ENCODE data around the gene CAMK2B.
A peak's percentile ranks its signal among the peaks of the same experiment; 100 is the strongest.

Gene CAMK2B

GRCh38 chr7:44325201-44325671 lies at the start of gene CAMK2B:
CAMK2B (minus strand) TSS chr7:44325594; CDS start chr7:44325421, 173 bp downstream.
- no peak for DNase-seq

DNA sequence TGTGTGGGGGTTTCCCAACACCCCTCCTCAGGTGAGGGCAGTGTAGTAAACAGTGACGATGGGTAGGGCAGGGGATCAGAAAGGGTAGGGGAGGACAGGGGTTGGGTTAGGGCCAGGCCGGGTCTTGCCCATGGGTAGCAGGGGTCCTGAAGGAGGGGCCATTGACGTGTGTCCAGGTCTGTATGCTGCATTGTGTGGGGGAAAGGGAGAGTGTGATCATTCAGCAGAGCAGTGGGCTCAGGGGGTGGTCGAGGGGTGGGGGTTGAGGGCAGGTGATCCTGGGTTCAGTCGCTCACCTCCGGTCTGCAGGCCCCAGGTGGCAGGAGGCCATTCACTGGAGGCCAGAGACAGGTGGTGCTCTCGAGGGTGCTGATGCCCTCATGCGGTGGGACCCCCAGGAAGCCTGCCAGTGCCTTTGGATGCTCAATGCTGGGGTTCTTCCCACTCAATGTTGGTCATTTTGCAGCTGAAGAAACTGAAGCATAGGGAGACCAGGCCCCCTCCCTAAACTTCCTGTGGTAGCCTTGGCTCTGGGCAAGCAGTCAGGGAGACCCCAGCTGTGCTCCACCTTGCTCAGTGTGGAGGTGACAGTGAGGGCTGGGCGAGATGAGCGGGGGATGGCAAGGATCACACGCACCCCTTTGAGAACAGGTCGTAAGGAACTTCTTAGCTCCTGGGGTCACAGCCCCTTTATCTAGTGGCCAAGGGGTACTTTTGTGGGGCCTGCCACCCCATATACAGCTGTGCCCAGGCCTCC lies 48.8 kb upstream of the CAMK2B start:
- DNase-seq = no peak

- DNase-seq = no peak
These were observed 48.0 kb upstream of the CAMK2B start for GRCh38 chr7:44373418-44373740.

GRCh38 chr7:44372560-44373417 lies 47.4 kb upstream of the CAMK2B start:
- DNase-seq = no peak

DNA sequence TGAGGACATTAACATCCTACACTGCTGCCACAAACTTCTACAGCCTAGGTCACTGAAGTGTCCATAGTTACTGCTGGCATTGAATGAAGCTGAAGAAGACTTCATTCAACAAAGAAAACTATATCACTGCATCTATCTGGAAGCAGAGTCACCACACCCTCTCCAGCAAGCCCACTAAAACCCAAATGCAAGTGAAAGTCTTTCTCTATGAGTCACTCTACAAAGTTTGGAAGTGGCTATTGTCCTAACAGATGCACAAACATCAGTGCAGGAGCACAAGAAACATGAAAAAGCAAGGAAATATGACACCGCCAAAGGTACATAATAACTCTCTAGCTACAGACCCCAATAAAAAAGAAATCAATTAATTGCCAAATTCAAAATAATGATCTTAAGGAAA lies 43.5 kb upstream of the CAMK2B start:
- DNase-seq = no peak

DNA sequence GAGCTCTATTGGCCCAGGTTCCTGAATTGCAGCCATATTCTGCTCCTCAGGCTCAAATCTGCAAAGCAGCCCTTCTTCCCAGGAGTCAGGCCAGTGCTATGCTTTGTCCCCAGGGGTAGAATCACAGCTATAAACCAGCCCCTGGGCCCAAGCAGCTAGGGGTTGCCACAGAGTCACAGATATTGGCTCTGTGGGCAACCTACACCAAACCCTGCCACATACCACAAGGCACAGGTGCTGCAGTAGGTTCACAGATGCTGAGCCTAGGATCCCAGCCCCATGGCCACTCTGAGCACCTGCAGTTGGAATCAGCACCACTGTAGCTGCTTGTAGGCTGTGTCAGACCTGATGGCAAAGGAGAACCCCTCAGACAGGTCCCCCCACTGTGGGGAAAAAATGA lies 43.1 kb upstream of the CAMK2B start:
- DNase-seq = no peak

DNA sequence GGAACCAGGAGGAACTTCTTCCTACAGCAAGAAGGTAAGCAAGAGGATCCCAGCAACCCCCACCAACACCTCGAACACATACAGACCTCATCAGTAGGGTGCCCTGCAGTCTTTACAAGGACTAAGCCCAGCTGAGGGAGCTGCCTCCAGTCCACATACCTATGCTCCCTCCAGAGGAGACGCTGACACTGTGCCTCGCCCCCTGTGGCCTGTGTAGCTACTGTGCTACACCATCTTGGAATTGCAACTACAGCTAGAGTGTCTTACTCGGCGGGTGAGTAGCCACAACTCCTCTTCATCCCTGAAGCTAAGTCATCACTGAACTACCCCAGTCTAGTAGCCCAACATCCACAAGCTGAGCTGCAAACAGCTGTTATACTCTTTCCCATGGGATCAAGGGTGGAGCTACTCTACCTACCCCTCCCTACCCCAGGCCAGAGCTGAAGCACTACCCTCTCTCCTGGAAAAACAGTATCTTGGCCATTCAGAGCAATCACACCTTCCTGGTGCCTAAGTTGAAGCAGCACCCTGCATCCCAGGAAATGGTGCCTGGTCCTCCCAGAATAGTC lies 42.2 kb upstream of the CAMK2B start:
- DNase-seq = no peak

GRCh38 chr7:44366986-44367385 lies 41.6 kb upstream of the CAMK2B start:
- DNase-seq = no peak

DNA sequence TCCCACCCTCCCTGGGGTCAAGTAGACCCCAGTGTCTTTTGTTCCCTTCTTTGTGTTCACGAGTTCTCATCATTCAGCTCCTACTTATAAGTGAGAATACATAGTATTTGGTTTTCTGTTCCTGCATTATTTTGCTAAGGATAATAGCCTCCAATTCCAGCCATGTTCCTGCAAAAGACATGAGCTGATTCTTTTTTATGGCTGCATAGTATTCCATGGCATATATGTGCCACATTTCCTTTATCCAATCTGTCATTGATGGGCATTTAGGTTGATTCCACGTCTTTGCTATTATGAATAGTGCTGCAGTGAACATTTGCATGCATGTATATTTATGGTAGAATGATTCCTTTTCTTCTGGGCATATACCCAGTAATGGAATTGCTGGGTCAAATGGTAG lies 28.3 kb upstream of the CAMK2B start:
- no peak for DNase-seq

- no peak for DNase-seq
These were observed 23.7 kb upstream of the CAMK2B start for GRCh38 chr7:44348851-44349781.

DNA sequence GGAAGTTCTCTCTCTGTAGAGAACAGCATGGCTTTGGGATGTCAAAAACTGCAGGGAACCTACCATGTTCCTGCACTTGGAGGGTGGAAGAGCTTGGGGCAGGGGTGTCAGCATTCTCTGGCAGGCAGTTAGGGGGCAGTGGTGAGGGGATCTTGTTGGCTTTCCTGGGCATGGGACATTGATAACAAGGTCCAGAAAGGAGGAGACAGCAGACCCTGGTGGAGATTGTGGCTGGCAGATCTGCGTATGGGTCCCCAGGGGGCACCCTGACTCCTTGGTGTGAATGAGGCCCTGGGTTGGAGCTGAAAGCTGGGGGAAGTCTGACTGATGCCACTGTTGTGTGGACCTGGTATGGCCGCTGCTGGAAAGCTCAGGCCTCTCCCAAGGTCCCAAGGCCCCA lies 22.9 kb upstream of the CAMK2B start:
- no peak for DNase-seq

- DNase-seq = no peak
These were observed 22.2 kb upstream of the CAMK2B start for GRCh38 chr7:44347546-44348114.

DNA sequence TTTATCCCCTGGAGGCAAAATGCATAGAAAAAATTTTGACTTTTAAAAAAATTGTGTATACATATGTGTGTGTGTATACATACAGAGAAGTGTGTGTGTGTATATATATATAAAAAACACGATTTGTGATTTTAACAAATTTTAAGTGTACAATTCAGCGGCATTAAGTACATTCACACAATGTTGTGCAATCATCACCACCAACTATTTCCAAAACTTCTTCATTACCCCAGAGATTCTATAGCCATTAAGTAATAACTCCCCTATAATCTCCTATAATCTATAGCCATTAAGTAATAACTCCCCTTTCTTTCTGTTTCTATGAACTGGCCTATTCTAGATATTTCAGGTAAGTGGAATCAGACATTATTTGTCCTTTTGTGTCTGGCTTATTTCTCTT lies 20.7 kb upstream of the CAMK2B start:
- no peak for DNase-seq

DNA sequence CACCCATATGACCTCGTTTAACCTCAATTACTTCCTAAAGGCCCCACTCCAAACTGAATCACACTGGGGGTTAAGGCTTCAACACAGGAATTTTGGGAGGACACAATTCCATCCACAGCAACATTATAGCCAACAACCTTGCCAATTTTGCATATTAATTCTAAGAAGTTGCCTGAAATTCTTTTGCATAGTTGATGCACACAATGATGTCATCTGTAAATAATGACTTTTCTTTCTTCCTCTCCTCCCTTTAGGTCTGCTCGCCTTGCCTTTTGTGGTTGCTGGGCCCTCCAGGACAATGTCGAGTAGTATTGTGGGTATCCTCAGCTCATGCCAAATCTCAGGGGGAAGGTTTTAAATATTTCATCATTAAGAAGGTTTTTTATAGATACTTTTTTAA lies 16.0 kb upstream of the CAMK2B start:
- DNase-seq = no peak

- no peak for DNase-seq
These were observed 13.2 kb upstream of the CAMK2B start for GRCh38 chr7:44338600-44338999.

DNA sequence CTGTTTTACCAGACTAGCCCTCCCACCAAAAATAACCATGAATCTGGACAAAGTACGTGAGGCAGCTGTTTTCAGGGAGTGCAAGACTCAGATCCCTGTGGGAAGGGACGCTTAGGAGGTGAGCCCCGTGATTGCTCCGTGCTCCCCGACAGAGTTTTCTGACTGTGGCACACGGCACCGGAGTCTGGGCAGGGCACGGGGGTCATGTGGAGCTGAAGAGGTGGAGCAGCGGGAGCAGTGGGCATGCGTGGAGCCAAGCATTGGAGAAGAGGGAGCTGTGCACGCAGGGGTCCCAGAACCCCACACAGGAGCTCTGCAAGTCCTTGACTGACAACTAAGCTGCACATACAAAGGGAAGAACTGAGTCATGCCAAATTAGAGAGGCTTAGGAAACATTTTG lies 11.1 kb upstream of the CAMK2B start:
- DNase-seq = no peak

- DNase-seq = no peak
These were observed 9.8 kb upstream of the CAMK2B start for GRCh38 chr7:44335184-44335583.

DNA sequence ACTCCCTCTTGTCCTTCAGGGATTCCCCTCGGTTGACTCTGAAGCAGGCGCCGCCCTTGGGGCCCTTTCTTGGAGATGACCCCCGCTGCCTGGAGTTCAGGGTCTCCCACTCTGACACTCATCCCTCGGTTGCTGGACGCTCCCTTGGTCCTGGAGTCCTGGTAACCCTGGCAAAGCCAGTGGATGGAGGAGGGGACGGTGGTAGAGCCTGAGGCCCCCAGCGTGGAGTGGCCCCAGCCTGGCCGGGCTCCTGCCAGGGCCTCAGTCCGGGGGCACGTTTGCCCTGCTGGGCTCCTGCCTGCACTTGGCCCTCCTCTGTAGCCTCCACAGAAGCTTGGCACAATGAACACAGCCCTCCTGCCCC lies 9.3 kb upstream of the CAMK2B start:
- no peak for DNase-seq

- peak in 1 of 2 experiments; percentile 48 for DNase-seq
These were observed 8.7 kb upstream of the CAMK2B start for GRCh38 chr7:44333911-44334733.

DNA sequence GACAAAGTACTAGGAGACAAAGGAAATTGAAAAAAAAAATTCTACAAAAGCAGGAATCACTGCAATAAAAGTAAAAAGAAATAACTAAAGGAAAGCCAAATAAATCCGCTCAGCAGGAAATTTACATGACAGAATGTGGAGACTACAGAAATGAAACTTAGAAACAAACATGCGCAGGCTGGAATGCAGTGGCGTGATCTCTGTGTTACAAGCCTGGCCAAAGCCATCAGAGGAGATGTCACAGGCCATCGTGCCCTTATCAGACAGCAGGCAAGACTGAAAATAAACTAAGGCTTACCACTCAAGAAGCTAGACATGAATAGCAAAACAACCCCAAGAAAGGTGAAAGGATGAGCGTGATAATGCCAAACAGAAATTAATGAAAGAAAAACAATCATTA lies 6.3 kb upstream of the CAMK2B start:
- DNase-seq = no peak

DNA sequence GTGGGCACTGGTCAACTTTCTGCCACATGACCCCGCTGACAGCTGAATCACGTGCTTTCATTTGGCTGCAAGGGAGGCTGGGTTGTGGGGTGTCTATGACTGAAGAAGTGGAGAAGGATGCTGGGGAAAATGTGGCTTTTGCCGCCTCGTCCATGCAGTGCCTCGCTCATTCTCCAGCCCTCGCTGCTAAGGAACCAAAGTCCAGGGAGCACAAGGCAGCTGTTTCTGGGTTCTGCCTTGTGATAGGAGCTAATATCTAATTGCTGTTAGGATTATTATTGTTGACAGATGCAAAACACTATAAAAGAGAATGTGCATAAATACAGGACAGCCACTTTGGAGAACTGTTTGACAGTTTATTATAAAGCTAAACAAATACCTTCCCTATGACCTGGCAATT lies 4.9 kb upstream of the CAMK2B start:
- DNase-seq = no peak

- no peak for DNase-seq
These were observed 4.5 kb upstream of the CAMK2B start for GRCh38 chr7:44329888-44330287.
